HG03039 (cell line): ENCODE measurements around the gene GABRR1.
"Not testable (repeated sequence)": the region's sequence is repeated elsewhere in the genome, so short reads cannot be mapped to it uniquely, and the experiment has no call there.

ENCODE experiments used
- ATAC-seq: cut with Tn5 transposase; IDR thresholded peaks from one replicate; pipeline ENCODE4 v1.9.1; 2021; ENCODE audit warnings: mild to moderate bottlenecking, moderate library complexity; ENCODE audit not compliant: unreplicated experiment

The GABRR1 gene

GRCh38 chr6:89161326-89162046 lies 55.7 kb downstream of the GABRR1 start:
- no peak for ATAC-seq

- ATAC-seq = no peak
Observed at GRCh38 chr6:89160331-89161092, 56.6 kb downstream of the GABRR1 start.

- ATAC-seq = no peak
Observed at GRCh38 chr6:89154131-89154530, 63.0 kb downstream of the GABRR1 start.

GRCh38 chr6:89148016-89148750 lies 69.0 kb downstream of the GABRR1 start:
- ATAC-seq = no peak

- peak; percentile 14 for ATAC-seq
Observed at GRCh38 chr6:89146718-89147700, 70.1 kb downstream of the GABRR1 start.

GRCh38 chr6:89145956-89146717 lies 71.0 kb downstream of the GABRR1 start, which contains the start of gene PM20D2:
PM20D2 (plus strand) TSS chr6:89146055; CDS start chr6:89146145, 90 bp downstream.
- ATAC-seq = peak; percentile 51

GRCh38 chr6:89145091-89145955 lies 71.8 kb downstream of the GABRR1 start:
- peak; percentile 54 for ATAC-seq

- peak; percentile 38 for ATAC-seq
Observed at GRCh38 chr6:89144354-89144906, 72.7 kb downstream of the GABRR1 start.

GRCh38 chr6:89140347-89141156 lies 76.6 kb downstream of the GABRR1 start:
- no peak for ATAC-seq

GRCh38 chr6:89139509-89140346 lies 77.4 kb downstream of the GABRR1 start:
- ATAC-seq = no peak

GRCh38 chr6:89138173-89138572 lies 79.0 kb downstream of the GABRR1 start:
- ATAC-seq = no peak

- ATAC-seq = no peak
Observed at GRCh38 chr6:89134723-89135122, 82.4 kb downstream of the GABRR1 start.

GRCh38 chr6:89133981-89134380 lies 83.2 kb downstream of the GABRR1 start:
- no peak for ATAC-seq

- no peak for ATAC-seq
Observed at GRCh38 chr6:89132057-89132456, 85.1 kb downstream of the GABRR1 start.

- no peak for ATAC-seq
Observed at GRCh38 chr6:89131599-89131998, 85.6 kb downstream of the GABRR1 start.

GRCh38 chr6:89128256-89128671 lies 88.9 kb downstream of the GABRR1 start:
- not testable (repeated sequence) for ATAC-seq
